ENCODE results near the gene VEZT.

The VEZT gene

DNA sequence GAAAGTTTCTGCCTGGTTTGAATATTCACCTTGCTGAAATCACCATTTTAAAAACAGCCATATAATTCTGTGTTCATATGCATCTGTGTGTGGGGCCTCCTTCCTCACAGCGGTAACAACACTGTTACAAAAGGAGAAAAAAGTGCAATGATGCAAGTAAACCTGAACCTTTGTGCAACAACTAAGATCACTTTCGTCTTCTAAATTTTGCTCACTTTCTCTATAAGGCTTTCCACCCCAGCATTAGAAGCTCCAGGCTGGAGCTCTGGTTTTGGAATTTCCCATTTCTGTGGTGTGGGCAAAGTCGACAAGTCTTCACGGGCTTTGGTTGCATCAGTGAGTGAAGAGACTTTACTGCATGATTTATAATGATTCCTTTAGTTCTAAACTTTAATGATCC, 18.7 kb upstream of the VEZT start:
- DNase-seq, result no peak

DNA sequence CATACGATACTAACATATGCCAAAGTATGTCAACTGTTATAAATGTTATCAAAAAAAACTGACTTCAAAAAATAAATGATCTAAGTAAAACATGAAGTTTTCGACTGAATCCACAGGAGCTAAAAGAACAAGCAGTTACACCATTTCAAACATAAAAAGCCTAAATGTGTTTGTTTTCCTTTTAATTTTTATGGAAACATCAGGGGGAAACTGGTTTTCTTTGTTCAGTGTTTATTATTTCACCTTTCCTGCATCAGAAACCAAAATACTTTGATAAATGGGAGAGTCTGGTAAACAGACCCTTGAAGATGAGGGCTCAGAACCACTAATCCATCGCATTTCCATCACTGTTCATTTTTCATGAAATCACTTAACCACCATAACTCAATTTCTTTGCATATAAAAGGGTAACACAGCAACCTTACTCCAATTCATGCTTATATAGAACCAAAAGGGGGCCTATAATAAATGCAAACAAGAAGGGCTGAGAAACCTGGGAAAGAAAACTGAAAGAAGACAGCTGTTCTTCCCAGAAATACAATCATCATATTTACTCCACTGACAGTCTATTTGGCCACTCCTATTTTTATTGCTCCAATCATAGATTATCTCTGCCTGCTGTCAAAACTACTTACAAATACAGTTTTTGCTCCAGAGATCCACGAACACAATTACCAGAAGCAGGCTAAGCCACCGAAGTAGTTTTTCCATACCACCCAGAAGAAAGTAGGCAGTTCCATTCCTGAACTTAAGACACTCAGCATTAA, 17.3 kb upstream of the VEZT start:
- DNase-seq, result no peak
- intact Hi-C loops (cut with DNase I), result no loop called here

More for the DNA sequence above, 18.7 kb upstream of the VEZT start:
- intact Hi-C loops (cut with DNase I), result no loop called here

DNA sequence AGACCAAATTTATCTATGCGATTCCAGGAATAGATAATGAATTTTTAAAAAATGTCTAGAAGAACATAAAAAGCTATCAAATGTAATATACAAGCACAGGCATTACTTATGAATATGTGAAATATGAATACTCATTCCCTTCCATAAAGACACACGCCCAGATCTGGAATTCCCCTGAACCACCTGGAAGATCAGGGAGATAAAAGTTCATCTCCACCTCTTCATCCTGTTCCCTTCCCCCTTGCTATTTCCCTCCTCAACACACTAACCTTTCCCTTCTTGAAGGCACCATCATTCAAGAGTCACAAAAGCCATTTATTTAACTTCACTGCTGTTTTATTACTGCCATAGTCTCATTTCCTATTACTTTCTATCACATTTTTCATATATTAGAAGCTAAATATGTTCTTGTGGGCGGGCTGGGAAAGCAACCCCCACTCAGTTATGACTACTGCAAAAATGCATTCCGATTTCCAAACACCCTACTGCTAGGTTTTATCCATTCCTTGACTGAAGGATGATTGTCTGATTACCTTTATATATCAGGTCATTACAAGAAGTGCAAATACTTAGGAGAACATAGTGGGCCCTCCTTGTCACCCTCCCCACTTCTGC, 16.4 kb upstream of the VEZT start:
- intact Hi-C loops (cut with DNase I), result no loop called here
- DNase-seq, result no peak

DNA sequence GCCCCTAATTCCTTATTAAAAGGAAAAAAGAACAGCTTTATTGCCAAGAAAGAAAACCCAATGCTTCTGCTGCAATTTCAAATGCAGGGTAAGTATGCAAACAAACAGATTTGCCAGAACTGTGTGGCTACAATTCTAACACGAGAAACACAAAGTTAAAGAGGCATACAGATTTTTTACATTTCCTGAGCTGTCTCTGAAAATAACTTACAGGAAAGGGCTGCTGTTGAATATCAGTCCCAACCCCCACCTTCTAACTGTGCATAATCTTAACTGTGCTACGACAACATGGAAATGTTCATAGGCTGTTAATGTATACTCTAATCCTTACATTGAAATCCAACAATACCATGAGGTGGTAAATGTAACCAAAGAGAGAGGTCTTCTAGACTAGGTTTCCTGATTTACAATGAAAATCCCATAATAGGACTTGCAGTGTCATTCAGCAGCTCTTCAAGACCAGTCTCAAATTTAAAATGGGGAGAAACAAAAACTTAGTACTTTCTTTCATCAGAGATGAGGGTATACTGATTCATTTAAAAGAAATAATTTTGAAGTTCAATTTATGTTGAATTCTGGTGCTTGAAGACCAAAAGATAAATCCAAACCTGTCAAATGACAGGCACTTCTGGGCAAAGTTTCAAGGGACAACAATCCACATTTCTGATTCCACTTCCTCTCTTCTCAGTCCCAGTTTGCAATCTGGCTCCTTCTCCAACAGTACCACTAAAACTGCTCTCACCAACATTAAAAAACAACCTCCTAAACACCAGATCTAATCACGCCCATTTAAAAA, 14.7 kb upstream of the VEZT start:
- no peak for DNase-seq
- intact Hi-C loops (cut with DNase I), result no loop called here

DNA sequence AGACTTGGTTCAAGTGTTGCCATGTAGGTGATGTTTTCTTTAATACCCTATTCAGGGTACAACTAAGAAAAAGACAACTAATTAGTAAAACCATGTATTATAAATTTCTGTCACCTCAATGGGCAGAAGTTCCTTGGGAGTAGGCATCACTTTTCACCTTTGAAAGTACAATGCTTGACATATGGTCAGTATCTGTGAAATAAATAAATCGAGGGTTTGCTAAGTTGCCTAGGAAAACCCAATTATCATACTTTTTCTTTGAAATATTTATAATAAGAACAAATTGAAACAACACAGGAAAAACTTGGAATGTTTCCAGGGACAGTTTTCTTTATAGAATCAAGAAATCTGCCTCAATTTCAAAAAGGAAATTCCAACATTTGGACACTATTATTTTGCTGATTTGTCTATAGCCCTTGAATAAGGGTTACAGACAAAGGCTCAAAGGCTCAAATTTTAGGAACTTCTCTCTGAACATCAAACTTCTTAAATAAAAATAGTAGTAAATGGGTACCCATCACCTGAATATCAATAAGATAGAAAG, 14.0 kb upstream of the VEZT start:
- intact Hi-C loops (cut with DNase I), result no loop called here
- no peak for DNase-seq

DNA sequence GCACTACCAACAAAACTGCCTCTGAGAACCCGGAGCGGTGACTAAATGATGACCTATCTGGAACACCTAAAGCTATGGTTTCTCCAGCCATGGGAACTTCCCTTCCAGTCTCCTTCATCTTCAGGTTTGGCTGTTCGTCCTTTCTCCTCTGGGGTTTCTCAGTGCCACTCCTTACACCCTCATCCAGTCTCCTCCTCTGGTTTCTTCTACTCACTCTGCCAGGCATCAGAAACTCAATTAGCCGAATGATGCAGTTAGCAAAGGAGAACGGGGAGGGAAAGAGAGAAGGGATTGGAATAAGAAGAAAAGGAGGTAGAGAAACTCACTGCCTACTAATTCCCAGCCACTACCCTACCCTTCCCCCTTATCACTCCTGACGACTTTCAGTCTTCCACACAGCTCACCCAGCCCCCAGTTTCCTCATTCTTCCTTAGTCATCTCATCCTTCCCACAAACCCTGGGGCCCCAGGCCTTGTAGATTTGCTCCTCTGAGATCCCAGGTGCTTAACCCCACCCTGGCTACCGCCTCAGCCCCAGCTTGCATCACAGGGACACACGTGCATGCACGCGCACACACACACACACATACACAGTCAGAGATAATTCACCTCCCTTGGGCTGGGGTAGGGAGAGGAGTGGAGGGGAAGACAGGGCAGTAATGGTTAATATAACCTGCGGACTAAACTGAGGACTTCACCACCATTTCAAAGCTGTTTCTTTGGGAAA, 13.3 kb upstream of the VEZT start:
- intact Hi-C loops (cut with DNase I), result no loop called here
- no peak for DNase-seq

DNA sequence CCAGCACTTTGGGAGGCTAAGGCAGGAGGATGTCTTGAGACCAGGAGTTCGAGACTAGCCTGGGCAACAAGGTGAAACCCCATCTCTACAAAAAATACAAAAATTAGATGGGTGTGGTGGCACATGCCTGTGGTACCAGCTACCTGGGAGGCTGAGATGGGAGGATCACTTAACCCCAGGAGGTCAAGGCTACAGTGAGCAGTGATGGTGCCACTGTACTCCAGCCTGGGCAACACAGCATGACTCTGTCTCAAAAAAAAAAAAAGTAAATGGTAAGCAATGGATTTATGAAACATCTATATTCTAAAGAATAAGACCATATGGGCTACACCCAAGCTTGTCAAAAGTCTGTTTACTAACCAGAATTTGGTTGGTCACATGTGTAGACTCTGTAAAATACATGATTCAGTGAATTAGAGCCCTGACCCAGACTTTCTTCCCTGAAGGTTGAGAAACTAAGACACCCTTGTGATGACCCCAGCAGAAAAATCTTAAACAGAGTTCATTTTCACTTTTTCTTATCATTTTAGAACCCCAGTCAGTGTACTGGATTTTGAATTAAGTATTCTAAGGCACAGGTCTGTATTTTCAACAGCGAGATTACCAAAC, 12.5 kb upstream of the VEZT start:
- no peak for DNase-seq
- intact Hi-C loops (cut with DNase I), result no loop called here

- peak in 3 of 10 donors; percentile 12 to 70 (median 33) for DNase-seq
- intact Hi-C loops (cut with DNase I), result no loop called here
Observed at GRCh38 chr12:95205685-95206084, 11.9 kb upstream of the VEZT start.

GRCh38 chr12:95206916-95207315, 10.7 kb upstream of the VEZT start:
- DNase-seq, result no peak
- intact Hi-C loops (cut with DNase I), result loop anchor here (1.0 kb wide), 1 partner anchor 17 kb away; no protein-coding TSS in a partner anchor

GRCh38 chr12:95207407-95207806, 10.2 kb upstream of the VEZT start:
- intact Hi-C loops (cut with DNase I), result loop anchor here (1.0 kb wide), 1 partner anchor 17 kb away; no protein-coding TSS in a partner anchor
- DNase-seq, result no peak

- intact Hi-C loops (cut with DNase I), result no loop called here
- DNase-seq, result no peak
Observed at GRCh38 chr12:95208678-95209077, 8.9 kb upstream of the VEZT start.

- intact Hi-C loops (cut with DNase I), result no loop called here
Observed at GRCh38 chr12:95212586-95212985, 5.0 kb upstream of the VEZT start.

GRCh38 chr12:95213119-95213518, 4.5 kb upstream of the VEZT start:
- DNase-seq, result no peak
- intact Hi-C loops (cut with DNase I), result no loop called here

More at GRCh38 chr12:95212586-95212985, 5.0 kb upstream of the VEZT start:
- DNase-seq, result no peak

DNA sequence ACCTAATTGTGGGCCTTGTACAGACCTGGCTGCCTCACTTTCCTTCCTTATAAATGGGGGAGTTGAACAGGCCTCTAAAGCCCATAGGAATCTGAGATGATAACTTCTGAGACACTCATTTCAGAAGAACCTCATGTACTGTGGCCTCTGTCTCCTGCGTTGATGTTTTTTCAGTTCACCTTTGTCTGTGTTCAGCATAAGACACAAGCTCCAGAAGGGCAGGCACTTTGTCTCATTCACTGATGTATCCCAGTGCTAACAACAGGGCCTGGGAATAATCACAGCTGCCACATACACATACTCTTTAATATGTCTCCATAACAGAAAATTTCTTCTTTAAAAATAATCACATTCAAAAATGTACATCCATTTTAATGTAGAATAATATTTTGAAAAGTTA, 3.7 kb upstream of the VEZT start:
- intact Hi-C loops (cut with DNase I), result no loop called here

GRCh38 chr12:95214466-95214865, 3.1 kb upstream of the VEZT start:
- intact Hi-C loops (cut with DNase I), result no loop called here
- no peak for DNase-seq

More for the DNA sequence above, 3.7 kb upstream of the VEZT start:
- DNase-seq, result no peak

GRCh38 chr12:95215949-95216348, 1.7 kb upstream of the VEZT start:
- no peak for DNase-seq
- intact Hi-C loops (cut with DNase I), result loop anchor here (2.0 to 5.0 kb wide), 2 partner anchors 121 to 259 kb away; partner anchors contain the start of gene METAP2

DNA sequence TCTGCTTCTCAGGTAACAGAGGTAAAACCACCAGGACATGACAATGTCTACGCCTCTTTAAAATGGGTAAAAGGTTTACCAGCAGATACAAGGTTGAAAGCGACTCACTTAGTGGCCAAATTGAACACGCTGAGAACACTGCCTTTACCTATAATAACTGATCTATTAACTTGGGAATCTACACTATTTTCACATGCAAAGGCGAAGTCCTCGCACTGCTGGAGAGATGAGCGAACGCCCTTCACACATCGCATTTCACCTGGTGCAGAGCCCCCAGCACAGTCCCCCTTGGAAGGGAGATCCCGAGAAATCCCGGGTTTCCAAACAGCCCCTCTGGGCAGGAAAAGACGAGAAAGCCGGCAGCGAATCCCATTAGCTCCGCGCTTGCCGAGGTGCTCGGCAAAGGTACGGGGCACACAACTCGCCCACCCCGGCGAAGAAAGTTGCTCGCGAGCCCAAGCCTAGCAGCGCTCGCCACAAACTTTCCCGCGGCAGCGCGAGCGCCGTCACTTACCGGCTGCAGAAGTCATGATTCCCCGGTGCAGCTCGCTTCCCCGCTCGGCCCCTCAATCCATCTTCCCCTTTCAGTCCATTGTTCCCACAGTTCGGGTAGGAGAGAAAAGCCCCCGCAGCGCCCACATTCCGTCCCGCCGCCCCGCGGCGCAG, 763 bp upstream of the VEZT start:
- DNase-seq, result peak in 1 of 10 donors; percentile 18
- intact Hi-C loops (cut with DNase I), result loop anchor here (1.0 to 5.0 kb wide), 4 partner anchors 100 to 258 kb away; partner anchors contain the start of genes METAP2 and NR2C1

GRCh38 chr12:95218150-95219133, 835 bp downstream of the VEZT start:
- intact Hi-C loops (cut with DNase I), result loop anchor here (5.0 kb wide), 1 partner anchor 119 kb away; no protein-coding TSS in a partner anchor
- DNase-seq, result peak in 2 of 10 donors; percentile 41 to 93
